Mammary epithelial cell (primary cell): ENCODE measurements around the gene SPN.

Experiments
- EZH2 ChIP-seq: IDR thresholded peaks from 2 replicates; pipeline ENCODE4 v1.6.1; 2012; ENCODE audit warnings: low read length, inconsistent platforms, borderline replicate concordance
- TF ChIP-seq, protein P1 (sequence below), 2 donors: IDR thresholded peaks in 1 of 2; conservative IDR thresholded peaks in 1 of 2; 2 replicates each; pipeline ENCODE4 v1.5.1; 2011 to 2012; ENCODE audit warnings: inconsistent platforms in 2 of 2, low read length in 2 of 2, mild to moderate bottlenecking in 2 of 2, control low read depth in 1 of 2, low read depth in 1 of 2; ENCODE audit not compliant: insufficient read depth in 1 of 2; ENCODE audit errors: extremely low read depth in 1 of 2

DNA sequence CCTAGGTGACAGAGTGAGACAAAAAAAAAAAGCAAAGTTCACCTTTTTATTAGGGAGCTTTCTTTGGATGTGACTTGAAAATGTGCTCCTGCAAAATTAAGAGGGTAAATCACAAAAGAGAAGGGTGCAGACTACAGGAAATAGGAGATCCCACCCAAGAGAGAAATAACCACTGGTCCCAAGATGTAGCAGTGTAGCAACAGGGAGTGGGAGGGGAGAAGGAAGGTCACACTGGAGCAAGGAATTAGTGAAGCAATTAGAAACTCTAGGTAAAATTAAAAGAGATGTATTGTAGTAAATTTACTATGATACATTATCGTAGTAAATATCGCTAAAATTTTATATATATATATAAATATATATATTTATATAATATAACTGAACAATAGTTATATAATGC, 12.3 kb upstream of the SPN start:
- TF ChIP-seq, protein P1, sequence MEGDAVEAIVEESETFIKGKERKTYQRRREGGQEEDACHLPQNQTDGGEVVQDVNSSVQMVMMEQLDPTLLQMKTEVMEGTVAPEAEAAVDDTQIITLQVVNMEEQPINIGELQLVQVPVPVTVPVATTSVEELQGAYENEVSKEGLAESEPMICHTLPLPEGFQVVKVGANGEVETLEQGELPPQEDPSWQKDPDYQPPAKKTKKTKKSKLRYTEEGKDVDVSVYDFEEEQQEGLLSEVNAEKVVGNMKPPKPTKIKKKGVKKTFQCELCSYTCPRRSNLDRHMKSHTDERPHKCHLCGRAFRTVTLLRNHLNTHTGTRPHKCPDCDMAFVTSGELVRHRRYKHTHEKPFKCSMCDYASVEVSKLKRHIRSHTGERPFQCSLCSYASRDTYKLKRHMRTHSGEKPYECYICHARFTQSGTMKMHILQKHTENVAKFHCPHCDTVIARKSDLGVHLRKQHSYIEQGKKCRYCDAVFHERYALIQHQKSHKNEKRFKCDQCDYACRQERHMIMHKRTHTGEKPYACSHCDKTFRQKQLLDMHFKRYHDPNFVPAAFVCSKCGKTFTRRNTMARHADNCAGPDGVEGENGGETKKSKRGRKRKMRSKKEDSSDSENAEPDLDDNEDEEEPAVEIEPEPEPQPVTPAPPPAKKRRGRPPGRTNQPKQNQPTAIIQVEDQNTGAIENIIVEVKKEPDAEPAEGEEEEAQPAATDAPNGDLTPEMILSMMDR (conservative IDR thresholded peaks at IDR 0.05 in 1 of 2, IDR thresholded peaks at IDR 0.05 in 1 of 2; ENCODE audit: extremely low read depth in 1 of 2, insufficient read depth in 1 of 2, low read depth in 1 of 2, low read length in 2 of 2), result no peak
- TF ChIP-seq EZH2, result no peak
